Kidney epithelial cell (primary cell): Measurements from ENCODE around the gene NPHP3. TPM values are rescaled to one million over a fixed set of nuclear protein-coding genes. Genes with fewer than 3 reads are reported as not detected.

Experiments used
- DNase-seq: peaks from one replicate; pipeline ENCODE4 v3.0.0-alpha.2; 2010; ENCODE audit warnings: low read depth
- H3K27me3 ChIP-seq: 2 replicates; pipeline ENCODE4 v1.6.0; 2011; ENCODE audit warnings: low read length; ENCODE audit not compliant: control insufficient read depth, insufficient read depth
- H3K36me3 ChIP-seq: 2 replicates; pipeline ENCODE4 v1.5.1; 2011; ENCODE audit warnings: low read length; ENCODE audit not compliant: control insufficient read depth, insufficient read depth
- H3K4me3 ChIP-seq: 2 replicates; pipeline ENCODE4 v1.5.1; 2011; ENCODE audit warnings: low read depth, mild to moderate bottlenecking, control low read depth, low read length
- CTCF ChIP-seq: IDR thresholded peaks from 2 replicates; pipeline ENCODE4 v1.5.1; 2011; ENCODE audit warnings: mild to moderate bottlenecking, moderate library complexity, low read length, control low read depth, inconsistent platforms; ENCODE audit not compliant: insufficient read depth, poor library complexity, severe bottlenecking
- total RNA-seq: library from RNA; depleted of rRNA; stranded (reverse); fragments of >200 nt; gene quantifications from 2 replicates; pipeline ENCODE4 v1.2.3, GENCODE V29; 2015

Gene NPHP3
- total RNA-seq, 1 donor from 2014 or later = 23.3 TPM

- Histone ChIP-seq H3K4me3 (no peak overlapping the region), H3K36me3 (no peaks in the 10 kb centered on the region), H3K27me3 (no peaks in the 10 kb centered on the region)
- no peak for DNase-seq
- no peak for TF ChIP-seq CTCF
Observed at GRCh38 chr3:132657869-132658747, 64.1 kb downstream of the NPHP3 start.

DNA sequence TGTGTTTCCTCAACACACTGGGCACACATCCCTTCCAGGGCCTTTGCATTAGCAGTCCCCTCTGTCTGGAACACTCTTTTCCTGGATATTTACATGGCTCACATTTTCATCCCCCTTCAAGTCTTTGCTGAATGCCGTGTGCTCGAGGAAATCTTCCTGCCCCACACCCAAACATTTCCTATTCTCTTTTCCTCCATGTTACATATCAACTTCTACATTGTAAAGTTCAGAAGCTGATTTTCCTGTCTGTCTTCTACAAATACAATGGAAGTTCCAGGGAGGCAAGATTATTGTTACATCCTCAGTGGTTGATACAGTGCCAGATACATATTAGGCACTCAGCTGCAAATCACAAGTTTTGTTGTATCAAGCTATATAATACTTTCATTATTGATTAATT, 66.7 kb downstream of the NPHP3 start:
- Histone ChIP-seq H3K27me3 (no peaks in the 10 kb centered on the region), H3K4me3 (no peak overlapping the region), H3K36me3 (no peaks in the 10 kb centered on the region)
- TF ChIP-seq CTCF = no peak
- no peak for DNase-seq

DNA sequence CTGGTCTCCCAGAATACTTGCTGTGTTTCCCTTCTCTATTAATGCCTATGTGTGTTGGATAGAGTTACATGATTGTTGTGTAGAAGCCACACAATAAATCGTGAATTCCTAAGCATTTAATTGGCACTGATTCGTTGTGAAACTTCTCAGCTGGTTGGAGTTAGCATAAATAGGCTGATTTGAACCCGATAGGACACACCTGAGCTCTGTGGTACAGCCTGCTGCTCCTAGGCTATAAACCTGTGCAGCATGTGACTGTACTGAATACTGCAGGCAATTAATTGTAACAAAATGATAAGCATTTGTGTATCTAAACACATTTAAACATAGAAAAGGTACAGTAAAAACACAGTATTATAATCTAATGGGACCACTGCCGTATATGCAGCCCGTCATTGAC, 67.5 kb downstream of the NPHP3 start:
- no peak for DNase-seq
- Histone ChIP-seq H3K27me3 (no peaks in the 10 kb centered on the region), H3K36me3 (no peaks in the 10 kb centered on the region), H3K4me3 (no peak overlapping the region)
- TF ChIP-seq CTCF = no peak

- TF ChIP-seq CTCF = no peak
- Histone ChIP-seq H3K27me3 (no peaks in the 10 kb centered on the region), H3K36me3 (no peaks in the 10 kb centered on the region), H3K4me3 (no peak overlapping the region)
- no peak for DNase-seq
Observed at GRCh38 chr3:132654190-132654589, 68.0 kb downstream of the NPHP3 start.

- no peak for DNase-seq
- TF ChIP-seq CTCF = no peak
- Histone ChIP-seq H3K27me3 (no peaks in the 10 kb centered on the region), H3K4me3 (no peak overlapping the region), H3K36me3 (no peaks in the 10 kb centered on the region)
Observed at GRCh38 chr3:132652640-132653270, 69.5 kb downstream of the NPHP3 start.

- DNase-seq = no peak
- Histone ChIP-seq H3K27me3 (no peaks in the 10 kb centered on the region), H3K36me3 (no peaks in the 10 kb centered on the region), H3K4me3 (no peak overlapping the region)
- no peak for TF ChIP-seq CTCF
Observed at GRCh38 chr3:132650153-132650552, 72.1 kb downstream of the NPHP3 start.
